Measurements from ENCODE around the gene FDXR. TPM values are rescaled to one million over a fixed set of nuclear protein-coding genes. Genes with fewer than 3 reads are reported as not detected.

Gene FDXR
- total RNA-seq, 2 donors from 2014 or later, result 4.5 to 8.7 TPM

GRCh38 chr17:74854792-74855191, 18.0 kb downstream of the FDXR start:
- no peak for ATAC-seq
- no peaks in the 10 kb centered on the region for H3K9me3 ChIP-seq (ENCODE audit: control insufficient read depth, low read length, poor library complexity, severe bottlenecking)
- H3K4me3 Mint-ChIP-seq, result no peak overlapping the region
- peaks cover 15% of the 10 kb centered on the region for H3K4me1 Mint-ChIP-seq
- H3K27ac Mint-ChIP-seq, result no peak overlapping the region
- H3K27me3 Mint-ChIP-seq, result peaks cover 75% of the 10 kb centered on the region
- peaks cover 4% of the 10 kb centered on the region for H3K36me3 Mint-ChIP-seq (ENCODE audit: low read depth)
- DNase-seq, result no peak

GRCh38 chr17:74853669-74854068, 19.1 kb downstream of the FDXR start:
- H3K9me3 ChIP-seq (ENCODE audit: control insufficient read depth, low read length, poor library complexity, severe bottlenecking), result no peaks in the 10 kb centered on the region
- ATAC-seq, result no peak
- Mint-ChIP-seq H3K36me3 (ENCODE audit: low read depth) (peaks cover 4% of the 10 kb centered on the region), H3K27ac (no peak overlapping the region), H3K4me3 (peak overlapping the region; percentile 61), H3K27me3 (peaks cover 68% of the 10 kb centered on the region), H3K4me1 (peaks cover 12% of the 10 kb centered on the region)
- no peak for DNase-seq

GRCh38 chr17:74853048-74853397, 19.8 kb downstream of the FDXR start:
- H3K27me3 Mint-ChIP-seq, result peaks cover 63% of the 10 kb centered on the region
- no peak for DNase-seq
- ATAC-seq, result peak; percentile 6
- H3K9me3 ChIP-seq (ENCODE audit: control insufficient read depth, low read length, poor library complexity, severe bottlenecking), result no peaks in the 10 kb centered on the region
- H3K36me3 Mint-ChIP-seq (ENCODE audit: low read depth), result peaks cover 4% of the 10 kb centered on the region
- H3K27ac Mint-ChIP-seq, result peak overlapping the region; percentile 6
- H3K4me3 Mint-ChIP-seq, result peak overlapping the region; percentile 61
- peaks cover 11% of the 10 kb centered on the region for H3K4me1 Mint-ChIP-seq

DNA sequence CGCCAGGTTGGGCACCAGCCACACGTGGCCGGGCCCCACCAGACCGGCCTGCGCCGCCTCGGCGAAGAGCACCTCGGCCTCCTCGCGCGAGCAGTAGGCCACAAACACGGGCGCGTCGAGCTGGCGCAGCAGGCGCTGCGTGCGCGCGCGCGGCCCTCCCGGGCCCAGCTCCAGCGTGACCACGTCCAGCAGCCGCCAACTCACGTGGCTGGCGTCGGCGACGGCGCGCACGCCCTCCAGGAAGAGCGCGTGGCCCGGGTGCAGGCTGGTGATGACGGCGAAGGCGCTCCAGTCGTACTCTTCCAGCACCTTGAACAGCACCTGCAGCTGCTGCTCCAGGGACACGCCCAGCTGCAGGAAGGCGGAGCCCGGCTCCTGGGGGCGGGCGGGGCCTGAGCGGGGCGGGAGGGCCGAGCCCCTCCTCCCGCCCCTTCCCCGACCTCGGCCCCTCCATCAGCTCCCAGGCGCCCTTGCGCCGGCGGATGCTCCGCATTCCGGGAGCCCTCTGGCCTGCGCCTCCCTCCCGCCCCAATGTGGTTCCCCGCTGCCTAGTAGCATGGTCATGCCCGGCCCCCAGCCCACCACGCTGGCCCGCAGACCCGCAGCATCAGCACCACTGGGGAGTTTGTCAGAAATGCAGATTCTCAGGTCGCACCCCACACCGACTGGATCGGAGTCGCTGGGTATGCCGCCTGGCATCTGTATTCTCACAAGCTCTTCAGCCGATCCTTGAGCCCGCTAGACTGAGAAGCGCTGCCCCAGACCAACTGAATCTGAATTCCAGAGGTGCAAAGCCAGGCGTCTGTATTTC, 20.4 kb downstream of the FDXR start:
- DNase-seq, result peak; percentile 40 to 60 (median 53)
- no peaks in the 10 kb centered on the region for H3K9me3 ChIP-seq (ENCODE audit: control insufficient read depth, low read length, poor library complexity, severe bottlenecking)
- Mint-ChIP-seq H3K4me3 (peak overlapping the region; percentile 61), H3K4me1 (peaks cover 11% of the 10 kb centered on the region), H3K27ac (no peak overlapping the region), H3K36me3 (ENCODE audit: low read depth) (peaks cover 4% of the 10 kb centered on the region), H3K27me3 (peaks cover 57% of the 10 kb centered on the region)
- peak; percentile 92 for ATAC-seq

DNA sequence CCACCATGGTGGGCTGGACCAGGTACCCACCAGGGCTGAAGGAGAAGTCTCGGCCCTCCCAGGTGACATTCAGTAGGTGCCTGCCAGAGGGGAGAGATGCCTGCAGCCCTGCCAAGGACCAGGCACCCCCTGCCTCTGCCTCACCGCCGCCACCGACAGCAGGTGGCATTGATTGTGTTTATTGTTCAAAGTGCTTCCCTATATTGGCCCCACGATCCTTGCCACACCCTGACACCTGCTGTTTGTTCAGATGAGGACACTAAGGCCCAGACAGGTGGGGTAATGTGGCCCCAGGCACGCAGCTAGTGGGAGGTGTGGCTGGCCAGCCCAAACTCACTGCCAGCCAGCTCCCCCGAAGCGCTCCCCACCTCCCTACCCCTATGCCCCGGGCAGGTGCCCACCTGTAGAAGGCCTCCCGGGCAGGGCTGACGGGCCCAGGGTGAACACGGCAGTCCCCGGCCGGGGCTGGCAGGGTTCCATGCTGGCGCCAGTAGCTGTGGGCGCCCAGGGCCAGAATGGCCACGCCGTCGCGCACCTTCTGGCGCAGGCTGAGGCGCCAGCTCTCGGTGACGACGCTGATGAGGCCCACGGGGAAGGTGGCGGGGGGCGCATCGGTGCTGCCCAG, 21.1 kb downstream of the FDXR start:
- no peaks in the 10 kb centered on the region for H3K9me3 ChIP-seq (ENCODE audit: control insufficient read depth, low read length, poor library complexity, severe bottlenecking)
- Mint-ChIP-seq H3K27ac (no peak overlapping the region), H3K4me3 (no peak overlapping the region), H3K36me3 (ENCODE audit: low read depth) (peaks cover 4% of the 10 kb centered on the region), H3K27me3 (peaks cover 50% of the 10 kb centered on the region), H3K4me1 (peaks cover 11% of the 10 kb centered on the region)
- no peak for DNase-seq
- no peak for ATAC-seq

DNA sequence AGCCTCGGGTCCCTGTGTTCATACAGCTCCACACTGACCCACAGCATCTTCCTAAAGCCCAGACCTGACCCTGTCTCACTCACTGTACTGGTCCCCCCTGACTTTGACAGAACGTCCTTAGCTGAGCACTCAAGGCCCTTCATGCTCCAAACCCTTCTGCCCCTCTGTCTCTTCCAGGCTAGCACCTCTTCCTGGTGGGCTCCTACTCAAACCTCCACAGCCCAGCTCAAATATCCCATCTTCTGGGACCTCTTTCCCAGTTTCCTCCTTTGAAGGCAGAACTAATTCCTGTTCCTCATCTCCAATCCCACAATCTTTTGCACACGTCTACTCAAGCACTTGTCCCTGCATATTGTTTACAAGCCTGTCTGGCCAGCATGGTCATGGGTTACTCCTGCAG, 21.9 kb downstream of the FDXR start:
- Mint-ChIP-seq H3K27ac (no peak overlapping the region), H3K4me1 (peaks cover 11% of the 10 kb centered on the region), H3K27me3 (peaks cover 42% of the 10 kb centered on the region), H3K4me3 (peak overlapping the region; percentile 65), H3K36me3 (ENCODE audit: low read depth) (peaks cover 4% of the 10 kb centered on the region)
- ATAC-seq (no peak), DNase-seq (no peak)
- H3K9me3 ChIP-seq (ENCODE audit: control insufficient read depth, low read length, poor library complexity, severe bottlenecking), result no peaks in the 10 kb centered on the region

DNA sequence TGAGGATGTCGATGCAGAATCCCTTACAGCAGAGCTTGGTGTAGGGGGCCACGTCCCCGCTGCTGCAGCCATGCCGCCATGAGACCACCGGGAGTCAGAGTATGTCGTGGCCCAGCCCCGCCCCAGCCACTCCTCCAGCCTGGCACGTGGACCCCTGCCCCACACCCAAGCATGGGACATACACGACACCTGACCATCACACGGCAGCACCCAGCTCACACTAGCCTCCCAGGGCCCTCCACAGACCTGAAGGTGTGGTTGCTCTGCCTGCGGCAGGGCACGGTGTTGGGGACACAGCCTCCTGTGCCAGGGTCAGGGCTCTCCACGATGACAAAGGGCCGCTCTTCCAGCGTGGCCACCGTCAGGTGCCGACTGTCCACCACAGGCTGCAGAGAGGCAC, 22.5 kb downstream of the FDXR start:
- H3K27me3 Mint-ChIP-seq, result peaks cover 36% of the 10 kb centered on the region
- H3K36me3 Mint-ChIP-seq (ENCODE audit: low read depth), result peaks cover 4% of the 10 kb centered on the region
- no peak for DNase-seq
- no peak overlapping the region for H3K4me3 Mint-ChIP-seq
- no peak overlapping the region for H3K27ac Mint-ChIP-seq
- ATAC-seq, result no peak
- peaks cover 11% of the 10 kb centered on the region for H3K4me1 Mint-ChIP-seq
- no peaks in the 10 kb centered on the region for H3K9me3 ChIP-seq (ENCODE audit: control insufficient read depth, low read length, poor library complexity, severe bottlenecking)

DNA sequence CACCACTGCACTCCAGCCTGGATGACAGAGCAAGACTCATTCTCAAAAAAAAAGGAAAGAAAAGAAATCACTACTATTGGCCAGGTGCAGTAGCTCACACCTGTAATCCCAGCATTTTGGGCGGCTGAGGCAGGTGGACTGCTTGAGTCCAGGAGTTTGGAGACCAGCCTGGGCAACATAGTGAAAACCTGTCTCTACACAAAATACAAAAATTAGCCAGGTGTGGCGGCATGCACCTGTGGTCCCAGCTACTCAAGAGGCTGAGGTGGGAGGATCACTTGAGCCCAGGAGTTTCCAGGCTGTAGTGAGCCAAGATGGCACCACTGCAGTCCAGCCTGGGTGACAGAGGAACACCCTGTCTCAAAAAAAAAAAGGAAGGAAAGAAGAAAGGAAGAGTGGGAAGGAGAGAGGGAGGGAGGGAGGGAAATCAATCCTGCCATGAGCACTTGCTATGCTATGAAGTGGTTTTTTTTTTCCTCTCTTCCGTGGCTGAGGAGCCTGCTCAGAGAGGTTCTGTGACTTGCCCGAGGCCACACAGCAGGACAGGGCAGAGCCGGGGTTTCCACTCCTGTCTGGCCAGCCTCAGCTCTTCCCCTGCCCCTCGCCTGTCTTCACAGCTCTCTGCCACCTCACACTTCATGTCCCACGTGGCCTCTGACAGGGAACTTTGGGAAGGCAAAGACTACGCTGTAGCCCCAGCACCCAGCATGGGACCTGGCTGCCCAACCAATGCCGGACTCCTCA, 24.0 kb downstream of the FDXR start:
- peaks cover 21% of the 10 kb centered on the region for H3K27me3 Mint-ChIP-seq
- no peaks in the 10 kb centered on the region for H3K9me3 ChIP-seq (ENCODE audit: control insufficient read depth, low read length, poor library complexity, severe bottlenecking)
- H3K27ac Mint-ChIP-seq, result no peak overlapping the region
- H3K4me1 Mint-ChIP-seq, result peaks cover 8% of the 10 kb centered on the region
- H3K4me3 Mint-ChIP-seq, result no peak overlapping the region
- ATAC-seq, result no peak
- no peak for DNase-seq
- H3K36me3 Mint-ChIP-seq (ENCODE audit: low read depth), result no peaks in the 10 kb centered on the region

- DNase-seq (no peak), ATAC-seq (no peak)
- no peaks in the 10 kb centered on the region for H3K36me3 Mint-ChIP-seq (ENCODE audit: low read depth)
- peaks cover 12% of the 10 kb centered on the region for H3K27me3 Mint-ChIP-seq
- peaks cover 5% of the 10 kb centered on the region for H3K4me1 Mint-ChIP-seq
- H3K4me3 Mint-ChIP-seq, result no peak overlapping the region
- H3K9me3 ChIP-seq (ENCODE audit: control insufficient read depth, low read length, poor library complexity, severe bottlenecking), result no peaks in the 10 kb centered on the region
- no peak overlapping the region for H3K27ac Mint-ChIP-seq
Measured at GRCh38 chr17:74846621-74847020, 26.2 kb downstream of the FDXR start.

- H3K9me3 ChIP-seq (ENCODE audit: control insufficient read depth, low read length, poor library complexity, severe bottlenecking), result no peaks in the 10 kb centered on the region
- H3K27me3 Mint-ChIP-seq, result peaks cover 7% of the 10 kb centered on the region
- no peak overlapping the region for H3K4me3 Mint-ChIP-seq
- DNase-seq, result no peak
- peaks cover 7% of the 10 kb centered on the region for H3K4me1 Mint-ChIP-seq
- H3K36me3 Mint-ChIP-seq (ENCODE audit: low read depth), result no peaks in the 10 kb centered on the region
- no peak overlapping the region for H3K27ac Mint-ChIP-seq
- ATAC-seq, result no peak
Measured at GRCh38 chr17:74843352-74843627, 29.5 kb downstream of the FDXR start.

DNA sequence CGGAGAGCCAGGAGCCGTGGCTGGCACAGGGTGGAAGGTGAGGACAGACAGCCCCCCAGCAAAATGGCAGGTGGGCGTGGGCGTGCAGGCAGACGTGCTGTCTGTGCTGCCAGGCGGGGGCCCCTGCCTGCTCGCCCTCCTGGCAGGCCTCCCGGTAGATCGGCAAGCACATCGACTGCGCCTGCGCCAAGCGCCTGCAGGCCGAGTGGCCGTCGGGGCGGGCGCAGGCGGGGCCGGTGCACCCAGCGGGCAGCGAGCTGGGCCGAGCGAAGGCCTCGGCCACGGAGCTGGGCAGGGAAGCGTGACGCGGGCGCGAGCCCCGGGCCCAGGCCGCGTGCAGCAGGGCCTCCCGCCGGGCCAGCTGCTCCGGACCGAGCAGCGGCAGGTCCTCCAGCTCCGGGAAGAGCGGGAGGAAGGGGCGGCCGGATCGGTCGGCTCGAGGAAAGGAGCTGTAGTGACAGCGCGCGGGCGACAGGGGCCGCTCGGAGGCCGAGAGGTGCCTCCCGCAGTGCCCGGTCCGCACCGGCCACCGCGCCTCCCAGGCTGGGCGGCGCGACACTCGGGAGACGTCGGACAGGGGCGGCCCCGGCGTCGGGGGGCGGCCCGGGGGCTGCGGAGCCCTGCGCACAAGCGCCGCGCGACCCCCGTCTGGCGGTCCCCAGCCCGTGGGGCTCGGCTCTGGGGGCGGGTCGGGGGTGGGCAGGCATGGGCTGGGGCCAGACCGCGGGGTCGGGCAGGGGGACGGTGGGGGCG, 30.0 kb downstream of the FDXR start:
- H3K4me3 Mint-ChIP-seq, result no peak overlapping the region
- no peak for DNase-seq

DNA sequence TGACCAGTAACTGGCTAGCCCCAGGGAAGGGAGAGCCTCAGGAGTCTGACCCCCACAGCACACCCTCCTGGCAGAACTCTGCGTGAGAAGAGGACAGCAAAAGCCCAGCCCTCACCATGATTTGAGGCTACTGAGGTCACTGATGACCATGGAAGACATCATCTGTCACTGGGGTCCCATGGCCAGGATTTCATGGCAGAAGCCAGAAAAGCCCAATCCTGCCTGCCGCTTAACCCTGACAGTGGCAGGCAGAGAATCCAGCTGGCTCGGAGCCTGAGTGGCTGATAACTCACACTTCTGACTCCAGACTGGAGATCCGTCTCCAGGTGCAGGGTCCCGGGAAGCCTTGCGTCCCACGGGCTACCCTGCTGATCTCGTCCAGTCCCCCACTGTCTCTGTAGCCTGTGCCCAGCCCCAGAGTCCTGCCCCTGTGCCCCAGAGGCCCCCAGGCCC, 30.6 kb downstream of the FDXR start:
- Mint-ChIP-seq H3K27ac (no peak overlapping the region), H3K36me3 (ENCODE audit: low read depth) (no peaks in the 10 kb centered on the region), H3K27me3 (peaks cover 7% of the 10 kb centered on the region), H3K4me3 (no peak overlapping the region), H3K4me1 (peaks cover 7% of the 10 kb centered on the region)
- no peak for DNase-seq
- H3K9me3 ChIP-seq (ENCODE audit: control insufficient read depth, low read length, poor library complexity, severe bottlenecking), result no peaks in the 10 kb centered on the region
- ATAC-seq, result no peak

More for the DNA sequence above, 30.0 kb downstream of the FDXR start:
- no peaks in the 10 kb centered on the region for H3K9me3 ChIP-seq (ENCODE audit: control insufficient read depth, low read length, poor library complexity, severe bottlenecking)
- Mint-ChIP-seq H3K4me1 (peaks cover 7% of the 10 kb centered on the region), H3K36me3 (ENCODE audit: low read depth) (no peaks in the 10 kb centered on the region), H3K27me3 (peaks cover 7% of the 10 kb centered on the region), H3K27ac (no peak overlapping the region)
- peak; percentile 48 for ATAC-seq

Measured in T-helper 17 cell (primary cell).